HEK293 (cell line): ENCODE results near the gene TSPEAR.

Experiments used
- CTCF ChIA-PET: fragments of 350-600 bp; formaldehyde crosslinking; extraction: SDS; loops from one replicate; lab custom pipeline; 2021; ENCODE audit warnings: antibody characterized with exemption; lab: Yijun Ruan, JAX
- POLR2A ChIA-PET: fragments of 300-600 bp; formaldehyde crosslinking; extraction: SDS; loops from one replicate; lab custom pipeline; 2020; ENCODE audit warnings: antibody characterized with exemption, inconsistent platforms; lab: Yijun Ruan, JAX
- H3K27ac ChIP-seq: fragments of 200-500 bp; sonication (Bioruptor generic); 2 replicates; pipeline ENCODE4 v1.5.1; 2014; ENCODE audit warnings: low read depth, low read length, control low read depth, inconsistent platforms; ENCODE audit errors: extremely low read depth
- H3K36me3 ChIP-seq, 2 experiments: fragments of 200-500 bp in 1 of 2; sonication (Bioruptor generic) in 1 of 2; 1 replicate in 1 of 2; 2 replicates in 1 of 2; pipeline ENCODE4 v1.5.1; 2014 to 2017; ENCODE audit warnings: inconsistent platforms in 2 of 2, low read length in 2 of 2; ENCODE audit not compliant: control insufficient read depth in 2 of 2, insufficient read depth in 1 of 2
- H3K4me1 ChIP-seq: fragments of 200-500 bp; sonication (Bioruptor generic); 2 replicates; pipeline ENCODE4 v1.5.1; 2014; ENCODE audit warnings: mild to moderate bottlenecking, low read length, inconsistent platforms; ENCODE audit not compliant: control insufficient read depth, insufficient read depth
- H3K4me3 ChIP-seq: 2 replicates; pipeline ENCODE4 v1.5.1; 2011; ENCODE audit warnings: low read depth, mild to moderate bottlenecking, control low read depth, low read length, moderate library complexity
- H3K9me3 ChIP-seq: fragments of 200-500 bp; sonication (Bioruptor generic); 2 replicates; pipeline ENCODE4 v1.5.1; 2014; ENCODE audit warnings: low read depth, low read length, inconsistent platforms; ENCODE audit not compliant: control insufficient read depth, insufficient read depth
- GLI2 ChIP-seq: fragments of 450-650 bp; formaldehyde crosslinking; IDR thresholded peaks from 2 replicates; pipeline ENCODE4; 2017; ENCODE audit warnings: missing biosample characterization, missing genetic modification characterization, low read depth, borderline replicate concordance
- KLF8 ChIP-seq: fragments of 450-650 bp; formaldehyde crosslinking; IDR thresholded peaks from 2 replicates; pipeline ENCODE4 v1.5.1; 2016; ENCODE audit warnings: missing biosample characterization, missing genetic modification characterization
- PRDM4 ChIP-seq: fragments of 450-650 bp; formaldehyde crosslinking; IDR thresholded peaks from 2 replicates; pipeline ENCODE4 v1.5.1; 2017; ENCODE audit warnings: missing biosample characterization, missing genetic modification characterization
- SETDB1 ChIP-seq: IDR thresholded peaks from one replicate; pipeline ENCODE4 v1.6.1; 2017; ENCODE audit warnings: mild to moderate bottlenecking, low read length, moderate library complexity, mixed read lengths; ENCODE audit not compliant: insufficient read length
- YY1 ChIP-seq: fragments of 450-650 bp; formaldehyde crosslinking; IDR thresholded peaks from 2 replicates; pipeline ENCODE4 v1.5.1; 2018; ENCODE audit warnings: missing biosample characterization, missing genetic modification characterization
- YY2 ChIP-seq: fragments of 450-650 bp; formaldehyde crosslinking; IDR thresholded peaks from 2 replicates; pipeline ENCODE4 v1.5.1; 2016; ENCODE audit warnings: missing biosample characterization, missing genetic modification characterization
- ZBTB48 ChIP-seq: fragments of 450-650 bp; formaldehyde crosslinking; IDR thresholded peaks from 2 replicates; pipeline ENCODE4 v1.5.1; 2016; ENCODE audit warnings: missing biosample characterization, missing genetic modification characterization
- ZFP3 ChIP-seq: fragments of 450-650 bp; formaldehyde crosslinking; IDR thresholded peaks from 2 replicates; pipeline ENCODE4 v1.5.1; 2016; ENCODE audit warnings: low read depth, missing biosample characterization, missing genetic modification characterization
- ZFP37 ChIP-seq: fragments of 450-650 bp; formaldehyde crosslinking; IDR thresholded peaks from 2 replicates; pipeline ENCODE4 v1.5.1; 2016; ENCODE audit warnings: missing biosample characterization, missing genetic modification characterization
- ZNF121 ChIP-seq: fragments of 450-650 bp; formaldehyde crosslinking; IDR thresholded peaks from 2 replicates; pipeline ENCODE4 v1.5.1; 2016; ENCODE audit warnings: missing biosample characterization, missing genetic modification characterization
- ZNF16 ChIP-seq: fragments of 450-650 bp; formaldehyde crosslinking; IDR thresholded peaks from 2 replicates; pipeline ENCODE4 v1.5.1; 2016; ENCODE audit warnings: low read depth, missing biosample characterization, missing genetic modification characterization
- ZNF202 ChIP-seq: fragments of 450-650 bp; formaldehyde crosslinking; IDR thresholded peaks from 2 replicates; pipeline ENCODE4 v1.5.1; 2016; ENCODE audit warnings: missing biosample characterization, missing genetic modification characterization, borderline replicate concordance
- ZNF239 ChIP-seq: fragments of 450-650 bp; formaldehyde crosslinking; IDR thresholded peaks from 2 replicates; pipeline ENCODE4 v1.5.1; 2016; ENCODE audit warnings: missing biosample characterization, missing genetic modification characterization
- ZNF280C ChIP-seq: fragments of 450-650 bp; formaldehyde crosslinking; IDR thresholded peaks from 2 replicates; pipeline ENCODE4 v1.5.1; 2016; ENCODE audit warnings: missing biosample characterization, missing genetic modification characterization
- ZNF302 ChIP-seq: fragments of 450-650 bp; formaldehyde crosslinking; IDR thresholded peaks from 2 replicates; pipeline ENCODE4 v1.5.1; 2016; ENCODE audit warnings: missing biosample characterization, missing genetic modification characterization, low read depth
- ZNF394 ChIP-seq: fragments of 450-650 bp; formaldehyde crosslinking; IDR thresholded peaks from 2 replicates; pipeline ENCODE4 v1.5.1; 2016; ENCODE audit warnings: missing biosample characterization, missing genetic modification characterization, mild to moderate bottlenecking, moderate library complexity, borderline replicate concordance
- ZNF416 ChIP-seq: fragments of 450-650 bp; formaldehyde crosslinking; IDR thresholded peaks from 2 replicates; pipeline ENCODE4 v1.5.1; 2016; ENCODE audit warnings: missing biosample characterization, missing genetic modification characterization
- ZNF501 ChIP-seq: fragments of 450-650 bp; formaldehyde crosslinking; IDR thresholded peaks from 2 replicates; pipeline ENCODE4 v1.5.1; 2016; ENCODE audit warnings: missing biosample characterization, missing genetic modification characterization
- ZNF513 ChIP-seq: fragments of 450-650 bp; IDR thresholded peaks from 2 replicates; pipeline ENCODE4 v1.5.1; 2018; ENCODE audit warnings: missing biosample characterization, missing genetic modification characterization
- ZNF558 ChIP-seq: fragments of 450-650 bp; formaldehyde crosslinking; IDR thresholded peaks from 2 replicates; pipeline ENCODE4 v1.5.1; 2016; ENCODE audit warnings: missing biosample characterization, missing genetic modification characterization
- ZNF571 ChIP-seq: fragments of 450-650 bp; formaldehyde crosslinking; IDR thresholded peaks from 2 replicates; pipeline ENCODE4 v1.5.0; 2017; ENCODE audit warnings: missing biosample characterization, missing genetic modification characterization
- ZNF610 ChIP-seq: fragments of 450-650 bp; formaldehyde crosslinking; IDR thresholded peaks from 2 replicates; pipeline ENCODE4 v1.5.1; 2016; ENCODE audit warnings: missing biosample characterization, missing genetic modification characterization, borderline replicate concordance
- ZNF621 ChIP-seq: fragments of 450-650 bp; formaldehyde crosslinking; IDR thresholded peaks from 2 replicates; pipeline ENCODE4 v1.5.1; 2017; ENCODE audit warnings: missing biosample characterization, missing genetic modification characterization
- ZNF660 ChIP-seq: fragments of 450-650 bp; IDR thresholded peaks from 2 replicates; pipeline ENCODE4 v1.5.1; 2018; ENCODE audit warnings: missing biosample characterization, mild to moderate bottlenecking, missing genetic modification characterization
- ZNF776 ChIP-seq: fragments of 450-650 bp; formaldehyde crosslinking; IDR thresholded peaks from 2 replicates; pipeline ENCODE4 v1.5.0; 2017; ENCODE audit warnings: missing biosample characterization, missing genetic modification characterization, borderline replicate concordance
- ZSCAN30 ChIP-seq: fragments of 450-650 bp; IDR thresholded peaks from 2 replicates; pipeline ENCODE4 v1.5.1; 2018; ENCODE audit warnings: missing biosample characterization, mild to moderate bottlenecking, missing genetic modification characterization, moderate library complexity
- ZSCAN5A ChIP-seq: fragments of 450-650 bp; formaldehyde crosslinking; IDR thresholded peaks from 2 replicates; pipeline ENCODE4 v1.5.1; 2016; ENCODE audit warnings: missing biosample characterization, missing genetic modification characterization

TSPEAR gene

GRCh38 chr21:44718571-44718970 lies 7.2 kb upstream of the TSPEAR start (continued):
- TF ChIP-seq PRDM4 (tag by site-specific recombination) (no peak), ZNF302 (no peak), ZNF621 (no peak), ZNF610 (no peak), ZNF416 (no peak), ZNF501 (tag by site-specific recombination) (no peak), ZNF776 (no peak), YY1 (tag by site-specific recombination) (no peak), SETDB1 (no peak), ZSCAN30 (tag by site-specific recombination) (no peak), ZNF571 (tag by site-specific recombination) (no peak)

DNA sequence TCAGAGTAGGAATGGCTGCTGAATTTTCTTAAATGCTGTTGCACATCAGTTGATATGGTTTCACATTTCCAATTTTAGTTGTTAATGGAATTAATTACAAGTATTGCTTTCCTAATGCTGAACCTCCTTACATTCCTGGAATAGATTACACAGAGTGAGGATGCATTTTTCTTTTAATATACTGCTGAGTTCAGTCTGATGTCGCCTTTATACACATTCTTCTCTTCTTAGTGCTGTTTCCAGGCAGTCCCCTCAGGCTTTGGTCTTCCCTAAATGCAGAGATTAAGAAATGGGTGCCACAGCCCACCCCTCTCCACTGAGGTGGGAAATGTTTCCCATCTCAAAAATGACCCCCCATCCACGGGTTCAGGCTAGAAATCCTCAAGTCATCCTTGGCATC lies 6.7 kb upstream of the TSPEAR start:
- no peaks in the 10 kb centered on the region for H3K9me3 ChIP-seq
- POLR2A ChIA-PET = no interaction called here
- H3K36me3 ChIP-seq = no peaks in the 10 kb centered on the region
- no peak overlapping the region for H3K27ac ChIP-seq
- H3K4me3 ChIP-seq = no peak overlapping the region
- H3K4me1 ChIP-seq = no peaks in the 10 kb centered on the region
- TF ChIP-seq ZNF558 (tag by site-specific recombination) = no peak
- TF ChIP-seq YY2 (tag by site-specific recombination) = no peak
- TF ChIP-seq ZFP37 (tag by site-specific recombination) = no peak
- no peak for TF ChIP-seq ZNF239 (tag by site-specific recombination)
- no peak for TF ChIP-seq KLF8 (tag by site-specific recombination)
- TF ChIP-seq ZNF660 (tag by site-specific recombination) = no peak
- no peak for TF ChIP-seq ZNF280C (tag by site-specific recombination)
- TF ChIP-seq, all 188 proteins: peak for 0
- CTCF ChIA-PET = no interaction called here

- TF ChIP-seq ZNF571 (tag by site-specific recombination) = no peak
- TF ChIP-seq SETDB1 = no peak
- no peak for TF ChIP-seq ZSCAN5A (tag by site-specific recombination)
- no peak for TF ChIP-seq ZNF202
- no peak for TF ChIP-seq ZNF16 (tag by site-specific recombination)
- no peak for TF ChIP-seq ZNF121 (tag by site-specific recombination)
- no peak for TF ChIP-seq GLI2 (tag by site-specific recombination)
- TF ChIP-seq ZNF416 = no peak
- no peak for TF ChIP-seq ZBTB48 (tag by site-specific recombination)
- TF ChIP-seq ZFP3 (tag by site-specific recombination) = no peak
- no peak for TF ChIP-seq ZNF394 (tag by site-specific recombination)
- TF ChIP-seq ZNF513 (tag by site-specific recombination) = no peak
- TF ChIP-seq ZNF302 = no peak
- CTCF ChIA-PET = no interaction called here
- POLR2A ChIA-PET = no interaction called here
- H3K27ac ChIP-seq = no peak overlapping the region
- no peaks in the 10 kb centered on the region for H3K9me3 ChIP-seq
- no peak overlapping the region for H3K4me3 ChIP-seq
- H3K36me3 ChIP-seq = no peaks in the 10 kb centered on the region
- no peaks in the 10 kb centered on the region for H3K4me1 ChIP-seq
Measured at GRCh38 chr21:44716984-44717383, 5.6 kb upstream of the TSPEAR start.
